ENCODE results near the gene C3. TPM values are rescaled to one million over a fixed set of nuclear protein-coding genes. Genes with fewer than 3 reads are reported as not detected.

The C3 gene
- total and polyA plus RNA-seq, 2 of the 13 experiments (the other 11 are each of a cell fraction or from before 2014, with no cell fraction given): 1,455 to 6,272 TPM

DNA sequence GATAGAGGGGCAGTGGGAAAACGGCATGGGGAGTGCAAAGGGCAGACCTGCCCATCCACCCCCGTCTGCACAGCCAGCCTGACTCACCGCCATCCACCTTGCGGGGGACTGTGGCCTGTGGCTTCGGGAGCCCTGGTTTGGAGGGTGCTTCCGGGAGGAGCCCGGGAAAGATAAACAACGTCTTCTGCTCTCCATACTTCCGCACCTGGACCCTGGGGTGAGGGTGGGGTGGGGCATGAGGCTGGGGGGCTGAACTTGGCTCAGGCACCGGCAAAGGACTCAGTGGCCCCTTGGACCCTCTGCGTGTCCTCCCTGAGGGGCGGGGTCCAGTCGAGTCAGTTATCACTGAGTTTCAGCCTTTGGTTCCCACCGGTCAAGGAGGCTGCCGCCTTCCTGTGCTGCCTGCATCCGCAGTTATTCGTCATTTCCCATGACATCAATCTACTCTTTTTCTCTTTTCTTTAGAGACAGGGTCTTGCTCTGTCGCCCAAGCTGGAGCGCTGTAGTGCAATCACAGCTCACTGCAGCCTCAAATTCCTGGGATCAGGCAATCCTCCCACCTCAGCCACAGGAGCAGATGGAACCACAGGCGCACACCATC is 13.7 kb upstream of the C3 start (continued):
- TF ChIP-seq, protein P1, sequence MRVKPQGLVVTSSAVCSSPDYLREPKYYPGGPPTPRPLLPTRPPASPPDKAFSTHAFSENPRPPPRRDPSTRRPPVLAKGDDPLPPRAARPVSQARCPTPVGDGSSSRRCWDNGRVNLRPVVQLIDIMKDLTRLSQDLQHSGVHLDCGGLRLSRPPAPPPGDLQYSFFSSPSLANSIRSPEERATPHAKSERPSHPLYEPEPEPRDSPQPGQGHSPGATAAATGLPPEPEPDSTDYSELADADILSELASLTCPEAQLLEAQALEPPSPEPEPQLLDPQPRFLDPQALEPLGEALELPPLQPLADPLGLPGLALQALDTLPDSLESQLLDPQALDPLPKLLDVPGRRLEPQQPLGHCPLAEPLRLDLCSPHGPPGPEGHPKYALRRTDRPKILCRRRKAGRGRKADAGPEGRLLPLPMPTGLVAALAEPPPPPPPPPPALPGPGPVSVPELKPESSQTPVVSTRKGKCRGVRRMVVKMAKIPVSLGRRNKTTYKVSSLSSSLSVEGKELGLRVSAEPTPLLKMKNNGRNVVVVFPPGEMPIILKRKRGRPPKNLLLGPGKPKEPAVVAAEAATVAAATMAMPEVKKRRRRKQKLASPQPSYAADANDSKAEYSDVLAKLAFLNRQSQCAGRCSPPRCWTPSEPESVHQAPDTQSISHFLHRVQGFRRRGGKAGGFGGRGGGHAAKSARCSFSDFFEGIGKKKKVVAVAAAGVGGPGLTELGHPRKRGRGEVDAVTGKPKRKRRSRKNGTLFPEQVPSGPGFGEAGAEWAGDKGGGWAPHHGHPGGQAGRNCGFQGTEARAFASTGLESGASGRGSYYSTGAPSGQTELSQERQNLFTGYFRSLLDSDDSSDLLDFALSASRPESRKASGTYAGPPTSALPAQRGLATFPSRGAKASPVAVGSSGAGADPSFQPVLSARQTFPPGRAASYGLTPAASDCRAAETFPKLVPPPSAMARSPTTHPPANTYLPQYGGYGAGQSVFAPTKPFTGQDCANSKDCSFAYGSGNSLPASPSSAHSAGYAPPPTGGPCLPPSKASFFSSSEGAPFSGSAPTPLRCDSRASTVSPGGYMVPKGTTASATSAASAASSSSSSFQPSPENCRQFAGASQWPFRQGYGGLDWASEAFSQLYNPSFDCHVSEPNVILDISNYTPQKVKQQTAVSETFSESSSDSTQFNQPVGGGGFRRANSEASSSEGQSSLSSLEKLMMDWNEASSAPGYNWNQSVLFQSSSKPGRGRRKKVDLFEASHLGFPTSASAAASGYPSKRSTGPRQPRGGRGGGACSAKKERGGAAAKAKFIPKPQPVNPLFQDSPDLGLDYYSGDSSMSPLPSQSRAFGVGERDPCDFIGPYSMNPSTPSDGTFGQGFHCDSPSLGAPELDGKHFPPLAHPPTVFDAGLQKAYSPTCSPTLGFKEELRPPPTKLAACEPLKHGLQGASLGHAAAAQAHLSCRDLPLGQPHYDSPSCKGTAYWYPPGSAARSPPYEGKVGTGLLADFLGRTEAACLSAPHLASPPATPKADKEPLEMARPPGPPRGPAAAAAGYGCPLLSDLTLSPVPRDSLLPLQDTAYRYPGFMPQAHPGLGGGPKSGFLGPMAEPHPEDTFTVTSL (CRISPR knock-in tag; IDR thresholded peaks at IDR 0.05; ENCODE audit: borderline replicate concordance): no peak; the same call in 1 of the 2 replicates
- no peak for TF ChIP-seq FOXJ3 (CRISPR knock-in tag; IDR thresholded peaks at IDR 0.05; ENCODE audit: borderline replicate concordance)
- peak; percentile 49; the same call in 1 of the 2 replicates for TF ChIP-seq TBX2 (CRISPR knock-in tag; IDR thresholded peaks at IDR 0.05; ENCODE audit: borderline replicate concordance)
- 0 out of 2 replicates have a peak, but pooled peaks have one; percentile 35 for TF ChIP-seq HNRNPL (IDR thresholded peaks at IDR 0.05; ENCODE audit: low read depth, low read length)
- no peak for TF ChIP-seq ZNF430 (CRISPR knock-in tag; IDR thresholded peaks at IDR 0.05)
- TF ChIP-seq, protein P2, sequence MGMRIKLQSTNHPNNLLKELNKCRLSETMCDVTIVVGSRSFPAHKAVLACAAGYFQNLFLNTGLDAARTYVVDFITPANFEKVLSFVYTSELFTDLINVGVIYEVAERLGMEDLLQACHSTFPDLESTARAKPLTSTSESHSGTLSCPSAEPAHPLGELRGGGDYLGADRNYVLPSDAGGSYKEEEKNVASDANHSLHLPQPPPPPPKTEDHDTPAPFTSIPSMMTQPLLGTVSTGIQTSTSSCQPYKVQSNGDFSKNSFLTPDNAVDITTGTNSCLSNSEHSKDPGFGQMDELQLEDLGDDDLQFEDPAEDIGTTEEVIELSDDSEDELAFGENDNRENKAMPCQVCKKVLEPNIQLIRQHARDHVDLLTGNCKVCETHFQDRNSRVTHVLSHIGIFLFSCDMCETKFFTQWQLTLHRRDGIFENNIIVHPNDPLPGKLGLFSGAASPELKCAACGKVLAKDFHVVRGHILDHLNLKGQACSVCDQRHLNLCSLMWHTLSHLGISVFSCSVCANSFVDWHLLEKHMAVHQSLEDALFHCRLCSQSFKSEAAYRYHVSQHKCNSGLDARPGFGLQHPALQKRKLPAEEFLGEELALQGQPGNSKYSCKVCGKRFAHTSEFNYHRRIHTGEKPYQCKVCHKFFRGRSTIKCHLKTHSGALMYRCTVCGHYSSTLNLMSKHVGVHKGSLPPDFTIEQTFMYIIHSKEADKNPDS (CRISPR knock-in tag; IDR thresholded peaks at IDR 0.05): no peak
- TF ChIP-seq NR2F1 (CRISPR knock-in tag; IDR thresholded peaks at IDR 0.05): no peak
- TF ChIP-seq, protein P3, sequence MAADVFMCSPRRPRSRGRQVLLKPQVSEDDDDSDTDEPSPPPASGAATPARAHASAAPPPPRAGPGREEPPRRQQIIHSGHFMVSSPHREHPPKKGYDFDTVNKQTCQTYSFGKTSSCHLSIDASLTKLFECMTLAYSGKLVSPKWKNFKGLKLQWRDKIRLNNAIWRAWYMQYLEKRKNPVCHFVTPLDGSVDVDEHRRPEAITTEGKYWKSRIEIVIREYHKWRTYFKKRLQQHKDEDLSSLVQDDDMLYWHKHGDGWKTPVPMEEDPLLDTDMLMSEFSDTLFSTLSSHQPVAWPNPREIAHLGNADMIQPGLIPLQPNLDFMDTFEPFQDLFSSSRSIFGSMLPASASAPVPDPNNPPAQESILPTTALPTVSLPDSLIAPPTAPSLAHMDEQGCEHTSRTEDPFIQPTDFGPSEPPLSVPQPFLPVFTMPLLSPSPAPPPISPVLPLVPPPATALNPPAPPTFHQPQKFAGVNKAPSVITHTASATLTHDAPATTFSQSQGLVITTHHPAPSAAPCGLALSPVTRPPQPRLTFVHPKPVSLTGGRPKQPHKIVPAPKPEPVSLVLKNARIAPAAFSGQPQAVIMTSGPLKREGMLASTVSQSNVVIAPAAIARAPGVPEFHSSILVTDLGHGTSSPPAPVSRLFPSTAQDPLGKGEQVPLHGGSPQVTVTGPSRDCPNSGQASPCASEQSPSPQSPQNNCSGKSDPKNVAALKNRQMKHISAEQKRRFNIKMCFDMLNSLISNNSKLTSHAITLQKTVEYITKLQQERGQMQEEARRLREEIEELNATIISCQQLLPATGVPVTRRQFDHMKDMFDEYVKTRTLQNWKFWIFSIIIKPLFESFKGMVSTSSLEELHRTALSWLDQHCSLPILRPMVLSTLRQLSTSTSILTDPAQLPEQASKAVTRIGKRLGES (CRISPR knock-in tag; IDR thresholded peaks at IDR 0.05; ENCODE audit: borderline replicate concordance): no peak
- no peak for TF ChIP-seq NFIC (IDR thresholded peaks at IDR 0.05; ENCODE audit: low read length)
- TF ChIP-seq, protein P4, sequence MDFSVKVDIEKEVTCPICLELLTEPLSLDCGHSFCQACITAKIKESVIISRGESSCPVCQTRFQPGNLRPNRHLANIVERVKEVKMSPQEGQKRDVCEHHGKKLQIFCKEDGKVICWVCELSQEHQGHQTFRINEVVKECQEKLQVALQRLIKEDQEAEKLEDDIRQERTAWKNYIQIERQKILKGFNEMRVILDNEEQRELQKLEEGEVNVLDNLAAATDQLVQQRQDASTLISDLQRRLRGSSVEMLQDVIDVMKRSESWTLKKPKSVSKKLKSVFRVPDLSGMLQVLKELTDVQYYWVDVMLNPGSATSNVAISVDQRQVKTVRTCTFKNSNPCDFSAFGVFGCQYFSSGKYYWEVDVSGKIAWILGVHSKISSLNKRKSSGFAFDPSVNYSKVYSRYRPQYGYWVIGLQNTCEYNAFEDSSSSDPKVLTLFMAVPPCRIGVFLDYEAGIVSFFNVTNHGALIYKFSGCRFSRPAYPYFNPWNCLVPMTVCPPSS (IDR thresholded peaks at IDR 0.05): no peak
- TF ChIP-seq, protein P5, sequence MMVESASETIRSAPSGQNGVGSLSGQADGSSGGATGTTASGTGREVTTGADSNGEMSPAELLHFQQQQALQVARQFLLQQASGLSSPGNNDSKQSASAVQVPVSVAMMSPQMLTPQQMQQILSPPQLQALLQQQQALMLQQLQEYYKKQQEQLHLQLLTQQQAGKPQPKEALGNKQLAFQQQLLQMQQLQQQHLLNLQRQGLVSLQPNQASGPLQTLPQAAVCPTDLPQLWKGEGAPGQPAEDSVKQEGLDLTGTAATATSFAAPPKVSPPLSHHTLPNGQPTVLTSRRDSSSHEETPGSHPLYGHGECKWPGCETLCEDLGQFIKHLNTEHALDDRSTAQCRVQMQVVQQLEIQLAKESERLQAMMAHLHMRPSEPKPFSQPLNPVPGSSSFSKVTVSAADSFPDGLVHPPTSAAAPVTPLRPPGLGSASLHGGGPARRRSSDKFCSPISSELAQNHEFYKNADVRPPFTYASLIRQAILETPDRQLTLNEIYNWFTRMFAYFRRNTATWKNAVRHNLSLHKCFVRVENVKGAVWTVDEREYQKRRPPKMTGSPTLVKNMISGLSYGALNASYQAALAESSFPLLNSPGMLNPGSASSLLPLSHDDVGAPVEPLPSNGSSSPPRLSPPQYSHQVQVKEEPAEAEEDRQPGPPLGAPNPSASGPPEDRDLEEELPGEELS (CRISPR knock-in tag; IDR thresholded peaks at IDR 0.05): peak; percentile 59
- TF ChIP-seq, protein P6, sequence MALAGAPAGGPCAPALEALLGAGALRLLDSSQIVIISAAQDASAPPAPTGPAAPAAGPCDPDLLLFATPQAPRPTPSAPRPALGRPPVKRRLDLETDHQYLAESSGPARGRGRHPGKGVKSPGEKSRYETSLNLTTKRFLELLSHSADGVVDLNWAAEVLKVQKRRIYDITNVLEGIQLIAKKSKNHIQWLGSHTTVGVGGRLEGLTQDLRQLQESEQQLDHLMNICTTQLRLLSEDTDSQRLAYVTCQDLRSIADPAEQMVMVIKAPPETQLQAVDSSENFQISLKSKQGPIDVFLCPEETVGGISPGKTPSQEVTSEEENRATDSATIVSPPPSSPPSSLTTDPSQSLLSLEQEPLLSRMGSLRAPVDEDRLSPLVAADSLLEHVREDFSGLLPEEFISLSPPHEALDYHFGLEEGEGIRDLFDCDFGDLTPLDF (CRISPR knock-in tag; IDR thresholded peaks at IDR 0.05): no peak
